Left ventricle myocardium inferior (tissue), 1 donor: ENCODE measurements around the gene ZNF75A. TPM values are rescaled to one million over a fixed set of nuclear protein-coding genes. Genes with fewer than 3 reads are reported as not detected.
A peak's percentile ranks its signal among the peaks of the same experiment; 100 is the strongest.

ENCODE experiments used
- DNase-seq: peaks from one replicate; pipeline ENCODE4 v3.0.0-alpha.2; 2020
- H3K27ac ChIP-seq: fragments of 200-600 bp; replicated peaks from 2 replicates; pipeline ENCODE4 v1.8.0; 2021
- H3K27me3 ChIP-seq: fragments of 200-600 bp; 2 replicates; pipeline ENCODE4 v1.8.0; 2021; ENCODE audit warnings: low read depth
- H3K36me3 ChIP-seq: fragments of 200-600 bp; 2 replicates; pipeline ENCODE4 v1.8.0; 2021
- H3K4me1 ChIP-seq: fragments of 200-600 bp; 2 replicates; pipeline ENCODE4 v1.8.0; 2021
- H3K4me3 ChIP-seq: fragments of 200-600 bp; 2 replicates; pipeline ENCODE4 v1.8.0; 2021; ENCODE audit warnings: mild to moderate bottlenecking, moderate library complexity
- H3K9me3 ChIP-seq: fragments of 200-600 bp; replicated peaks from 2 replicates; pipeline ENCODE4 v1.8.0; 2021
- CTCF ChIP-seq: fragments of 200-600 bp; IDR thresholded peaks from 2 replicates; pipeline ENCODE4 v1.8.0; 2021; ENCODE audit warnings: antibody characterized with exemption, mild to moderate bottlenecking, borderline replicate concordance
- intact Hi-C: fragments of 100-400 bp; cut with micrococcal nuclease; formaldehyde crosslinking; loops from one replicate; pipeline ENCODE4 v1.11.0; 2022
- total RNA-seq: library from RNA; stranded (reverse); fragmentation: NEBNext Ultra II Directional; extraction: Animal tissue kit (Norgen Biotek cat#: 25700); gene quantifications from one replicate; pipeline ENCODE4 v1.2.1, GENCODE V29; 2021
- donor health status: DM: no; HTN: yes; CAD: no; lungs with severe emphysema.

ZNF75A gene
- total RNA-seq, 1 donor from 2014 or later = 19.2 TPM

GRCh38 chr16:3295783-3296182 lies 9.5 kb upstream of the ZNF75A start:
- peaks cover 17% of the 10 kb centered on the region for H3K4me1 ChIP-seq
- TF ChIP-seq CTCF = no peak
- H3K27me3 ChIP-seq = no peaks in the 10 kb centered on the region
- H3K36me3 ChIP-seq = peaks cover 58% of the 10 kb centered on the region
- H3K9me3 ChIP-seq = peaks cover 100% of the 10 kb centered on the region
- H3K4me3 ChIP-seq = no peak overlapping the region
- intact Hi-C loops = no loop called here
- H3K27ac ChIP-seq = no peak overlapping the region
- no peak for DNase-seq

- intact Hi-C loops = no loop called here
- Histone ChIP-seq H3K27ac (peak overlapping the region; percentile 98), H3K4me3 (peak overlapping the region; percentile 95), H3K4me1 (peaks cover 45% of the 10 kb centered on the region), H3K9me3 (peaks cover 86% of the 10 kb centered on the region), H3K27me3 (no peaks in the 10 kb centered on the region), H3K36me3 (peaks cover 67% of the 10 kb centered on the region)
- no peak for TF ChIP-seq CTCF
- no peak for DNase-seq
These were observed 927 bp upstream of the ZNF75A start for GRCh38 chr16:3304370-3304769.

- H3K27me3 ChIP-seq = no peaks in the 10 kb centered on the region
- no peak for DNase-seq
- H3K4me1 ChIP-seq = peaks cover 45% of the 10 kb centered on the region
- intact Hi-C loops = no loop called here
- H3K9me3 ChIP-seq = peaks cover 86% of the 10 kb centered on the region
- TF ChIP-seq CTCF = no peak
- peak overlapping the region; percentile 95 for H3K4me3 ChIP-seq
- H3K27ac ChIP-seq = peak overlapping the region; percentile 98
- H3K36me3 ChIP-seq = peaks cover 66% of the 10 kb centered on the region
These were observed 781 bp downstream of the ZNF75A start for GRCh38 chr16:3306078-3306477.

- intact Hi-C loops = no loop called here
These were observed 6.2 kb downstream of the ZNF75A start for GRCh38 chr16:3311496-3311895.

GRCh38 chr16:3317315-3317999 lies 12.2 kb downstream of the ZNF75A start:
- peaks cover 100% of the 10 kb centered on the region for H3K9me3 ChIP-seq
- no peaks in the 10 kb centered on the region for H3K27me3 ChIP-seq
- H3K4me3 ChIP-seq = no peak overlapping the region
- intact Hi-C loops = no loop called here
- no peak overlapping the region for H3K27ac ChIP-seq
- H3K36me3 ChIP-seq = peaks cover 85% of the 10 kb centered on the region
- TF ChIP-seq CTCF = no peak
- H3K4me1 ChIP-seq = no peaks in the 10 kb centered on the region
- no peak for DNase-seq

More at GRCh38 chr16:3311496-3311895, 6.2 kb downstream of the ZNF75A start:
- Histone ChIP-seq H3K27ac (no peak overlapping the region), H3K27me3 (no peaks in the 10 kb centered on the region), H3K4me3 (no peak overlapping the region), H3K9me3 (peaks cover 100% of the 10 kb centered on the region), H3K4me1 (peaks cover 15% of the 10 kb centered on the region), H3K36me3 (peaks cover 99% of the 10 kb centered on the region)
- no peak for DNase-seq
- no peak for TF ChIP-seq CTCF
